Occipital lobe (tissue), 2 donors: ENCODE results near the gene CHAF1B. TPM values are rescaled to one million over a fixed set of nuclear protein-coding genes. Genes with fewer than 3 reads are reported as not detected.
A peak's percentile ranks its signal among the peaks of the same experiment; 100 is the strongest.
"Not testable (repeated sequence)": the region's sequence is repeated elsewhere in the genome, so short reads cannot be mapped to it uniquely, and the experiment has no call there.

Source experiments
- DNase-seq: peaks from one replicate; lab custom pipeline; 2025; lab: John Stamatoyannopoulos, UW
- total RNA-seq: library from RNA; depleted of rRNA; stranded (reverse); fragments of >200 nt; gene quantifications from one replicate; pipeline ENCODE4 v1.2.3, GENCODE V29; 2014

Gene CHAF1B
- total RNA-seq, 1 donor from 2014 or later: 1.6 TPM

DNA sequence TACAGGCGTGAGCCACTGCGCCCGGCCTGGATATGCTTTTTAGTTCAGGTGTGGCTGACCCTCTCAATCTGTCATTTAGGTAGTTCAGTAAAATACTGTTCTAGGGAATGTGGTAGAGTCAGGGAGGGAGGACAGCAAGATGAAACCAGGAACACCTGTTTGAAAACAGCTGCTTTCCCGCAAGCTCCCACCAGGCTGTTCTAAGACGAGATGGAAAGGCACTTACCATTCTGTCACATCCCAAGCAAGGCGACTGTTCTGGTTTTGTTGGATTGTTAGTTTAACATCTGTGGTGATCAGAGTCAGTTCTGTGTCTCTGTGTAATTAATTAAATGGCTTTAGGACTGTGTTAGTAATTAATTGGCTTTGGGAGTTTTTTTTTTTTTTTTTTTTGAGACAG, 2.9 kb downstream of the CHAF1B start:
- no peak for DNase-seq

- peak; percentile 33 for DNase-seq
Observed at GRCh38 chr21:36388835-36389234, 3.6 kb downstream of the CHAF1B start.

- DNase-seq: not testable (repeated sequence)
Observed at GRCh38 chr21:36391649-36392048, 6.5 kb downstream of the CHAF1B start.

DNA sequence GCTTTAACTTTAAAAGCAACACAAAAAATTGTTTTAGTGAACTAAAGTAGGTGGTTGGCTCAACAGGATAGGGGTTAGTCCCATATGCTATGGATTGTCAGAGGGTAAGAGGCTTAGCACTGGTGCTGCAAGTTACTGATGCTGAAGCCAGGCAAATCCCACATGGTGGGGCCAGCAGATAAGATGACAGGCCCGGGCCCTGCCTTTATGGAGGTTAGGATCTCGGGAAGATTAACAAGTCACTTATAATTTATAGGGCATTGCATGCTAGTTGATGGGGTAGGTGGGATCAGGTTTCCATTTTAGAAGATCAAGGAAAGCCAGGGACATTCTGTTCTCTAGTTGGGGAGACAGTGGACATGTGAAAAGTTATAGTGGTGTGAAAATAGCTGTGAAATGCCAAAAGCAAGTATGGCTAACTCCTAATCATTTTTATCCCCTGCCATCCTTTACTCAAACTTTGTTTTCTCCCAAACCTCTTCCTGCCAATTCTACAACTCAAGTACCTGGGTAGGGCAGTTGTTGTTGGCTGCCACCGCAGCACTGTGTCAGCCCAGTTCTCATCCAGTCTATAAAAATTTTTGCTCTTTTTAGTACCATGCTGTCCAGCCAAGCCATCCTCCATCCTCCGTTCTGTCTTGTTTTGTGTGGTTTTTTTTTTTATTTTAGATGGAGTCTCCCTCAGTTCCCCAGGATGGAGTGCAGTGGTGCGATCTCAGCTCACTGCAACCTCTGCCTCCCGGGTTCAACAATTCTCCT, 10.3 kb downstream of the CHAF1B start:
- DNase-seq: no peak

DNA sequence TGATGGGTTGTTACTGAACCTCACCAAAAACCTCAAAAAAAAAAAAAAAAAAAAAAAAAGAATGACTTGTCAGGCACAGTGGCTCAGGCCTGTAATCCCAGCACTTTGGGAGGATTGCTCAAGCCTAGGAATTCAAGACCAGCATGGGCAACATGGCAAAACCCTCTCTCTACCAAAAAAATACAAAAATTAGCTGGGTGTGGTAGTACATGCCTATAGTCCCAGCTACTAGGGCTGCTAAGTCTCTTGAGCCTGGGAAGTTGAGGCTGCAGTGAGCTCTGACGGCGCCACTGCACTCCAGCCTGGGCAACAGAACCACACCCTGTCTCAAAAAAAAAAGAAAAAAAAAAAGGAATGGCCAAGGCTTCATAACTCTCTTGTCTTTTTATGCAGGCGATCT, 11.1 kb downstream of the CHAF1B start:
- DNase-seq: no peak

- no peak for DNase-seq
Observed at GRCh38 chr21:36396971-36397370, 11.8 kb downstream of the CHAF1B start.

DNA sequence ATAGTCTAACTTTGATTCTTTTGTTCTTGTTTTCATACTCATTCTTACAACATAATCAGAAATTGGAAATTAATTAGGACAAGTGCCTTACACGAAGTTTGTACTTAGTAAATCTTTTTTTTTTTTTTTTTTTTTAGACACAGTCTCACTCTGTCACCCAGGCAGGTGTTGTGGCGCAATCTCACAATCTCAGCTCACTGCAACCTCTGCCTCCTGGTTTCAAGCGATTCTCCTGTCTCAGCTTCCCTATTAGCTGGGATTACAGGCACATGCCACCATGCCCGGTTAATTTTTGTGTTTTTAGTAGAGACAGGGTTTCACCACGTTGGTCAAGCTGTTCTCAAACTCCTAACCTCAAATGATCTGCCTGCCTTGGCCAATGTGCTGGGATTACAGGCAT, 12.4 kb downstream of the CHAF1B start:
- DNase-seq: no peak

- DNase-seq: not testable (repeated sequence)
Observed at GRCh38 chr21:36399736-36400135, 14.5 kb downstream of the CHAF1B start.

DNA sequence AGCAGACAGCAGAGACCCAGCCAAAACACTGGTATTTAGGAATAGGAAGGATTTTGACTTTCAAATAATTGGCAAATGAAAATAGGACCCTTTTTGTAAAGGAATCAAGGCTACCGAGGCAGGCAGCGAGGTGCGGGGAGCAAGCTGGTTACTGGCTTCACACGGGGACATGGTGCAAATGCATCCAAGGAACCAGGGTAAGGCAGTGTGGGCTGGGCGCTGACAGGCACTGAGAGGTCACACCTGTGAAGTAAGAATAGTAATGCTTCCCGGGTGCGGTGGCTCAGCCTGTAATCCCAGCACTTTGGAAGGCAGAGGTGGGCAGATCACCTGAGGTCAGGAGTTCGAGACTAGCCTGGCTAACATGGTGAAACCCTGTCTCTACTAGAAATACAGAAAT, 15.5 kb downstream of the CHAF1B start:
- DNase-seq: no peak

DNA sequence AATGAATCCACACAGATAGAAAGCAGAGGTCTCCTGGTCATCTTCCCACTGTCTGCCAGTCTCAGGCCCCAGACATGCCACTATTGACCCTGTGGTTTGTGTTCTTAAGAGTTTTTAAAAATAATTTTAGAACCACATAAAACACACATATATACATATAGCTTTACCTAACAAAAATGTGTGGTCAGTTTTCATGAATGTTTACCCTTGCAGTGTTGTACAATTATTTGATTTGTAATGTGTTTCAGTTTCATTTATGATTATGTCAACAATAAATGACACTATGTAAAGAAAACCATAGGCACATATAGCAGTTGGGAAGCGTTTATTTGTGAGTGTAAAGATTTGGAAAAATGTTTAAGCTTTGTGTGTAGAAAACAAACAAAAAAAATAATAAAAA, 17.1 kb downstream of the CHAF1B start:
- no peak for DNase-seq

DNA sequence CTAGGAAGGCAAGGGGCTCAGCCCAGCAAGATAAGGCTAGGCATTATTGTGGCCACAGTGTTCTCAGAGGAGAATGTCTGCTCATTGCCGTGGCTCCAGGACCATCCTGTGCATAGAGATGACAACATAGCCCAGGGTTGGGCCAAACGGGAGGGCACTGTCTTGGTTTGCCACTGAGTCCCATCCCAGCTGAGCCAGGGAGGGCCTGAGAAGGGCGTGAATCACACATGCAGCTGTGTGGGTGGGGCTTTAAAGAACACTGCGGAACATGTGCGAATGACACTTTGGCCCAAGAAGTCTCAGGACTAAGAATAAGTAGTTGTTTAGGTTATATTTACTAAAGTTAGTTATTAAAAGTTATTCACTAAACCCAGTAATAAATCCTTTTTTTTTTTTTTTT, 18.5 kb downstream of the CHAF1B start:
- no peak for DNase-seq

- DNase-seq: no peak
Observed at GRCh38 chr21:36408568-36408967, 23.4 kb downstream of the CHAF1B start.

GRCh38 chr21:36411301-36411700, 26.1 kb downstream of the CHAF1B start:
- DNase-seq: no peak

DNA sequence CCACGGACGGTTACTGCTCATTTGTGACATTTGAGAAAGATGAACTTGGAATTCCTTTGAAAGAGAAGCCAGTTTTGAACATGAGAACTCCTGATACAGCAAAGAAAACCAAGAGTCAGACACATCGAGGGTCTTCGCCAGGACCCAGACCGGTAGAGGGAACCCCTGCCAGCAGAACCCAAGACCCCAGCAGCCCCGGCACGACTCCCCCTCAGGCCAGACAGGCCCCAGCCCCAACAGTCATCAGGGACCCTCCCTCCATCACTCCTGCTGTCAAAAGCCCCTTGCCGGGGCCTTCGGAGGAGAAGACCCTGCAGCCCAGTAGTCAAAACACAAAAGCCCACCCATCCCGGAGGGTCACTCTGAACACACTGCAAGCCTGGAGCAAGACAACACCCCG, 27.7 kb downstream of the CHAF1B start:
- DNase-seq: no peak

DNA sequence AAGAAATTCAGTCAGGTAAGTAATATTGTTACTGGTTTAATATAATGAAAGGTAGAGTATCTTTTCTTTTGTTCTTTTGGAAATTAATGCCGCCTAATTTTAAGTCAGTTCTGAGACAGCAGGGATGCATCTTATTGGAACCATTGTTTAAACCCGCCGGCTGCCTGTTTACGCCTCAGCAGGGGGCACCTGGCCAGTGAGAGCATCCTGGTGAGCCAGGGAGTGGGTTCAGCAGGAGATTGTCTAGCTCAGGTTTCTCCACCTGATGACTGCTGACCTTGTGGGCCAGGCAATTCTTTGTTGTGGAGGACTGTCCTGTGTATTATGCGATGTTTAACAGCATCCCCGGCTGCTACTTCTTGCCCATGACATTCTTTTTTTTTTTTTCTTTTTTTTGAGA, 30.2 kb downstream of the CHAF1B start:
- no peak for DNase-seq

GRCh38 chr21:36419241-36419640, 34.0 kb downstream of the CHAF1B start:
- DNase-seq: no peak

DNA sequence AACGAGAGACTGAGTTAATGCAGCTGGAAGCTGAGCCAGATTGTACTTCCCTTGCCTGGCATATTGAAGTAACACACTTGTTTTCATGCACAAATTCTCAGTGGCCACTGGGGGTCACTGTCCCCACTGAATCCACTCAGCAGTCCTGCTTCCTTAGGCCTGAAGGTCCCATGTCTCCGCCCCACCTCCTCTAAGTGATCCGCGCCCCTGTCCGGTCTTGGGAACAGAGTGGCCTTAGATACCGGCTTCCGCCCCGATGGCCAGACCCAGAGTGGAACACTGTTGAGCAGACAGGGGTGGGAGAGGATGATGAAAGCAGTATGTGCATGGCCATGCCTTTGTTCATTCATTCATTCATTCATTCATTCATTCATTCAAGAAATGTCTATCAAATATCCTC, 34.8 kb downstream of the CHAF1B start:
- DNase-seq: peak; percentile 20

DNA sequence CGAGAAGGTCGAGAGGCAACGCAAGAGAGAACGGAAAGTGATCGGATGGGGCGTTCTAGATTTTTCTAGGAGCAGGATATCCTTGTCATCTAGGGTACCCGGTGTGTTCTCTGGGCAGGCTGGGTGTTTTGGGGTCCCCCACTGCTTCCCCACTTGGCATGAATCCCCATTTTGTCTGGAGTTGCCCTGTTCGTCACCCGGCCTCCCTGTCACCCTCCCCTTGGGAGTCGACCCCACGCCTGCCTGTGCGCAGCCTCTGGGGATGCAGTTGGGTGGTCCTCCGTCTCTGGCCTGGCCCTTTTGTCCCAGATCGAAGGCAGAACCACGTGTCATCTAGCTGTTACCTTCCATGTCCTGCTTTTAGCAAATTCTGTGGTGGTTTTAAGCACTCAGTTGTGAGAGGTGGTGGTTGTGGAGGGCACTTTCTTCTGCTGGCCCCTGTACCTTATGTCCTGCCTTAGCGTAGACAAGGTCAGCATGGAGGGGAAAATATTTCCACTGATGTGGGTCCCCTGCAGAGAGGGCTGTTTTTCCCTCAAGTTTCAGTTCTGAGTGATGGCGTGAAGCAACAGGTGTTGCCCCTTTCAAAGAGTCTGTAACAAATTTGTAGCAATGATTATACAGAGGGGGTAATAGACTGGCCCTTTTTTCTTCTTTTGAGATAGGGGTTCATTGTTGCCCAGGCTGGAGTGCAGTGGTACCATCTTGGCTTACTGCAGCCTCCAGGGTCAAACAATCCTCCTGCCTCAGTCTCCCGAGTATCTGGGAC, 35.6 kb downstream of the CHAF1B start:
- DNase-seq: no peak

DNA sequence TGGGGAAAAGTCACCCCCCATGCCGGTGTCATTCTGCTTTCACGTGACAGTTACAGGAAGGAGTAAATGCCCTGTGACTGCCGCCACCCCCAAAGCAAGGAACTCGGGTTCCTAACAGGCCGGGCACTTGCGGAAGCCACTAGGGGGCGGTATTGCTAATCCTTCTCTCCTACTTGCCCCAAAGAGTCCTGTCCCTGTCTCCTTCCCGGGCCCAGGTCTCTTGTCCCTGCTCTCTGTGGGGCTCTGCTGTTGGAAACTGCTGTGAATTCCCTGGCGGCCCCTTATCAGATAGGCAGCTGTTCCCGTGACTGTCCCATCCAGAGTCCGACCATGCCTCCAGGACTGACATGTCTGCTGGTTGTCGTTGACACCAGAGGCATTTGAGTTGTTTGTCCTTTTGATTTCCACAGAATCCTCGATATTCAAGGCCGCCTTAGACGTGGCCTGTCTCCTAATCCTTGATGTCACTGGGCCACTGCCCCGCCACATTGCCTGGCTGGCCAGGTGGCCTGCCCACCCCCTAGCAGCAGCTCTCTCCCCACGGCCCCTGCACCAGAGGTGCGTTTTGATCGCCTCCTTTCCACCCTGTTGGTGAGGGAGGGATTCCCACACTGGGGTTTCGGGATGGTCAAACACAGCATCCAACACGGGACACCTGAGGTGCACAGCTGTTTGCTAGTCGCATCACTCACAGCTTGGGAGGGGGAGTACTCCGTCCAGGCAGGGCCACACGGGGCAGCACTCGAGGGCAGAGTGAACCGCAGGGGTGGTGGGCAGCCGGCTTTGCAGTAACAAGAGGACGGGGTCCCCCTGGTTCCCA, 37.3 kb downstream of the CHAF1B start:
- DNase-seq: no peak

- no peak for DNase-seq
Observed at GRCh38 chr21:36423771-36424433, 38.7 kb downstream of the CHAF1B start.

DNA sequence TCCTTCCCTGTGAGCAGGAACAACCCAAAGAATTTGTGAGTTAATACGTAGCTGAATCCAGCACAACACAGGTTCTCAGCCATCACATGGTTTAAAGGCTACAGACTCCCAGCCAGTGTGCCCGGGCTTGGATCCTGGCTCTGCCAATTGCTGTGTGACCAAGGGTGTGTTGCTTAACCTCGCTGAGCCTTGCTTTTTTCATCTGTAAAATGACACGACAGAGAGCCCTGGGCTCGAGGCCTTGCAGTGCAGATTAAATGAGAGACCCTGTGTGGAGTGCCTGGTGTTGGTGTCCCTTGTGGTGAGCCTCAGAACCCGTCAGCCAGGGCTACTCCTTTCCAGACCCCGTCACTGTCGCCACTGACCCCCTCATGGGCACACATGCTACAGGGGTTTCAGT, 39.4 kb downstream of the CHAF1B start:
- DNase-seq: no peak

DNA sequence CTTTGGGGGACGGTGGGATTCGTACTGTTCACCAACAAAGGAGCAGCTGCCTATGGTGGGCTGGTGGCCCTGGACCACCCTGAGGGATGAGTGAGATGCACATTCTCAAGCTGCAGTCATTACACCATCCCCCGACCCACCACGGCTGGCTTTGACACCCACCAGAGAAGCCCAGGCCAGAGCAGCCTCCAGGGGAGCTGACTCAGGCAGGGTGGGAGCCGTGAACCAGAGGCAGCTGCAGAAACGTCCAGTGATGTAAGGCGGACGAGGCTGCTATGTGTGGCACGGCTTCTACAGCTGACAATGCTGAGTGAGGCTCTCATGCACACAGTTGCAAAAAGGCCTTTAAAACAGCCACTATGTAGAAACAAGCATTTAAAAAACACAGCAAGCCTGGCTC, 40.1 kb downstream of the CHAF1B start:
- no peak for DNase-seq
